GM18867 (cell line): ENCODE measurements around the gene MAGI1.
"Not testable (repeated sequence)": the region's sequence is repeated elsewhere in the genome, so short reads cannot be mapped to it uniquely, and the experiment has no call there.

ENCODE experiments used
- ATAC-seq: cut with Tn5 transposase; IDR thresholded peaks from one replicate; pipeline ENCODE4 v1.9.1; 2021; ENCODE audit warnings: mild to moderate bottlenecking, moderate library complexity; ENCODE audit not compliant: unreplicated experiment

The MAGI1 gene

DNA sequence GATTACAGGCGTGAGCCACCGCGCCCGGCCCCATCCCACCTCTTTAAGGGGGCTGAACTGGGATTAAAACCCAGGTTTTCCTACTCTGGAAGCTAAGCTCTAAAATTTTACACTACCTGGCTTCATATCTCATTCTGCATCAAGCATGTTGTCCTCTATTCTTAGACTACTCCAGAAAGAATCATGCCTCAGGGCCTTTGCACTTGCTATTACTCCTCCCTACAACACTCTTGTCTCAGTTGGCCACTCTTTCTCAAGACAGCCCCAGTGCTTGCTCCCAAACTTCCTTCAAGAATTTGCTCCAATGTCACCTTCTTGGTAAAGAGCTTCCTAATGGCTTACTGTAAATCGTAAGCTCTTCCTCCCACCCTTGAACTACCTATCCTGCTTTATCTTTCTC is 521.7 kb downstream of the MAGI1 start:
- no peak for ATAC-seq

GRCh38 chr3:65514317-65514716 is 524.4 kb downstream of the MAGI1 start:
- ATAC-seq: not testable (repeated sequence)

GRCh38 chr3:65509423-65509794 is 529.3 kb downstream of the MAGI1 start:
- ATAC-seq: not testable (repeated sequence)

GRCh38 chr3:65508750-65509422 is 529.8 kb downstream of the MAGI1 start:
- no peak for ATAC-seq

DNA sequence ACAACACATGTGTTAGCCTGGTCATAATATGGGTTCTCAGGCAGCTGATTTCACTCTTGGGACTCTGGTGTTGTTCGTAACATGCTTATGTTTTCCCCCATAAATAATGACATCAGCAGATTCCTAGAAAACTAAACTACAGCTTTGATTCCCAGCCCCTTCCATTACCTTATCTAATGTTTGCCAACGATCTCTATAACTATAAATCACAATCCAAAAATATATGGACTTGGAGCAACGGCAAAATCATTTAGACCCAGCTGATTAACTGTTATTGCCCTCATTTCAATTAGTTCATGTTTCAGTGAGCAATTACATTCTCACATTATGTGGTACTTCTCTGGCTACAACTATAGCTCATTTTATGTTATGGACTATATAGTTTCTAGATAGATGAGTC is 531.3 kb downstream of the MAGI1 start:
- no peak for ATAC-seq

DNA sequence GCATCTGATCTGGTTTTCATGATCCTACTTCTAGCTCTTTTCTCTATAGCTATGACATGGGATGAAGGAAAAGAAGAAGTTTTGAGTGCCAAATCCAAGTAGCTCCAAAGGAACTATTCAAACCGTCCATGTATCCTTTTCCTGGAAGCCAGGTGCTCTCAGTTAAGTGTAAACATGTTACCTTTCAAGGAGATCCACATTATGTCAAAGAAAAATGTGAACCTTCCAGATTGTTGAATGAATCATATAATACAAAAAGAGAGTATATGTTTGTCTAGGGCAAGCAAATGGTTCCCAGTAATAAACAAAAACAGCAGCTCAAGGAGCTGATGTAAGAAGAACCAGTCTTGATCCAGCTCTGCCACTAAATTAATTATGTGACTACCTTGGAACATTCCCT is 534.9 kb downstream of the MAGI1 start:
- ATAC-seq: no peak

GRCh38 chr3:65502526-65502925 is 536.2 kb downstream of the MAGI1 start:
- no peak for ATAC-seq

- no peak for ATAC-seq
Observed at GRCh38 chr3:65500398-65501306, 538.1 kb downstream of the MAGI1 start.

GRCh38 chr3:65497846-65498245 is 540.9 kb downstream of the MAGI1 start:
- ATAC-seq: no peak

GRCh38 chr3:65497236-65497635 is 541.5 kb downstream of the MAGI1 start:
- ATAC-seq: no peak

DNA sequence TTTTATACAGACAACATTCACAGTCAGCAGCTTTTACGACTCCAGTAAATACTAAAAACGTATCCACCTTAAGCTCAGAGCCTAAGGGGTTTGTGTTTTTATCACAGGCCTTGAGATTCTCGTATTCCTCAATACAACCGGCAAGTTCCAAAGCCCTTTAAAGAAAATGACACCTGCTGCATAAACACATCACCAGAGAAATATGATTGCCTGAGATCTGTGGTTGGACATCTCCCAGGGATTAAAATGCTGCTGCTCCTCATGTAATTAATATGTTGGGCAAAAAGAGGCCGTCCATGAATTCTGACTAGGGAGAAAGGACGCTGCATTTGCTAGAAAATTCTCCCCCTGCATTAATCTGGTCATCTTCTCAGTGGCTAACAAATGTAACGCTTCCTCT is 544.8 kb downstream of the MAGI1 start:
- ATAC-seq: no peak

GRCh38 chr3:65493371-65493882 is 545.3 kb downstream of the MAGI1 start:
- no peak for ATAC-seq

GRCh38 chr3:65492249-65492648 is 546.5 kb downstream of the MAGI1 start:
- ATAC-seq: no peak

- ATAC-seq: no peak
Observed at GRCh38 chr3:65490114-65490513, 548.6 kb downstream of the MAGI1 start.

GRCh38 chr3:65489253-65489652 is 549.5 kb downstream of the MAGI1 start:
- no peak for ATAC-seq

DNA sequence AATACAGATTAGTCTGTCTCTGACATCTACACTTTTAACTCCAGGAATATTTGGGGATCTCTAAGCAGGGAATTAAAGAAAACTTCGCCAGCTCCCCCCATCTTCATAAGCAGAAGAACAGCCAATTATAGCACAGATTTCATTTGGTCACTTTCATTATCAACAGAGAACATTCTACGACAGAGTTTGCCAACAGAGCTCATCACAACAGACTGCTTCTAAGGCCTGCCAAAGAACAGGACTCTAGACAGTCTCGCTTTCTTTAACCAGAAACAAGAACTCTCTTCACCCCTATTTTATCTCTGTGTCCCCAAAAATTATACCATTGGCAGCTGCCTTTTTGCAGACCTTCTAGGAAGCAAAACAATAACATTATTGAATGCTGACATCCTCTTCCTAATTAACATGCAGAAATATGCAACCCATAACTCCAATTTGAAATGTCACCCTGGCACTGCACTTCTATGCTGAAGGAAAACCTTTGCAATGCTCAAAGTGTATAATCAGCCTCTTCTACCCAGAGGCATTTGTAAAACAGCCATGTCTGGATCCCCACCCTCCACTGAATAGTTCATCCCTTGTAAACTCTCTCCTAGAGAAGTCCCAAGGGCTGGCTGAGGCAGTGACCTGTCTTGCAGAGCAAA is 552.8 kb downstream of the MAGI1 start:
- no peak for ATAC-seq

DNA sequence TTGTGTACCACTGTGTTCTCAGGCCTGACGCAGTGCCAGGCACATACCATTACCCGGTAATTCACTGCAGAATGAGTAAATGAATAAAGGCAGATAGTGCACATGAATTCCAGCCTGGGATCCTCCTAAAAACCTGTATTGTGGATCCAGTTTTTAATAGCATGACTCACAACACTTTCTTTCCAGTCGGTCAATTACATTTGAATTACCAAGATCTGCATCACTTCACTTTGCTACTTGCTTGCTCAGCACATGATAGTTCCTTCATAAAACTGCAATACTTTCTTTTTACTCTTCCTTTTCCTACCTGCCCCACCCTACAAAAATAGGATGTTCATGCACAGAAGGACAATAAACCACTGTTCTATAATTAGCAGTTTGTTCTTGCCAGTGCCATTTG is 553.8 kb downstream of the MAGI1 start:
- ATAC-seq: no peak

- ATAC-seq: no peak
Observed at GRCh38 chr3:65483480-65483879, 555.2 kb downstream of the MAGI1 start.

DNA sequence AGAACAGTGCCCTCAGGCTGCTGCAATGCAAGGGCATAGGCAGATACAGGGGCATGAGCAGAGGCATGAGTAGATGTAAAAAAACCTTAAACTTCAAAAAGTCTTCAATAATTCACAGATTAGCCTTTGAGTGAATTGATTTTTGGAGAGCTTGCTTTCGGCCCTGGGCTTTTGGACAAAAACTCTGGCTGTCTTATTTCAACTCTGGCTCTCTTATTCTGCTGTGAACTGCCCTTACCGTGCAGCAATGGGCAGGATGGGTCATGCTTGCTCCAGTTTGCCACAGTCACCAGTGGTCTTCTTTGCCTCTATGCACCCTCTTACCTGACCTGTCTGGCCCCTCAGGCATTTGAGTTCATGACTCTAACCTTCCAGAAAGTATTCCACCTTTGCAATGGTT is 555.7 kb downstream of the MAGI1 start:
- ATAC-seq: no peak

DNA sequence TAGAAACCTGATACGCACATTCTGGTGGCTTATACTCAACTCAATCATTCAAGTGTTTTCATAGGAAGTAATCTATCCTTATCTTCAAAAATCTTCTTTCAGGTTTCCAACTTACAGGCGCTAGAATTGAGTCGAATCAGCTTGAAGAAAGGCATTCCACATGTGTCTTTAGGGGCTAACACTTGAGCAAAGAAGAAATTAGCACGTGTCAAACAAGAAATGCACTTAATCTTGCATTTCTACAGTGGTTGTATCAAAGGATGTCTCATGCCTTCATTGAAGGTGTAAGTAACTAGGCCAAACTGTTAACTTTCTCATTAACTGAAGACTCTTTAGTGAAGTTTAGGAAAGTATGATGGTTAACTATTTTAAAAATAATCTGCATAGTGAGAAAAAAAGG is 557.6 kb downstream of the MAGI1 start:
- no peak for ATAC-seq

- ATAC-seq: no peak
Observed at GRCh38 chr3:65479990-65480389, 558.7 kb downstream of the MAGI1 start.
